IPS-NIHi11 (cell line): ENCODE measurements around the gene ATN1.

Source experiments
- DNase-seq: peaks from one replicate; pipeline ENCODE4 v3.0.0; 2012; ENCODE audit warnings: mixed read lengths, low spot score

Gene ATN1

DNA sequence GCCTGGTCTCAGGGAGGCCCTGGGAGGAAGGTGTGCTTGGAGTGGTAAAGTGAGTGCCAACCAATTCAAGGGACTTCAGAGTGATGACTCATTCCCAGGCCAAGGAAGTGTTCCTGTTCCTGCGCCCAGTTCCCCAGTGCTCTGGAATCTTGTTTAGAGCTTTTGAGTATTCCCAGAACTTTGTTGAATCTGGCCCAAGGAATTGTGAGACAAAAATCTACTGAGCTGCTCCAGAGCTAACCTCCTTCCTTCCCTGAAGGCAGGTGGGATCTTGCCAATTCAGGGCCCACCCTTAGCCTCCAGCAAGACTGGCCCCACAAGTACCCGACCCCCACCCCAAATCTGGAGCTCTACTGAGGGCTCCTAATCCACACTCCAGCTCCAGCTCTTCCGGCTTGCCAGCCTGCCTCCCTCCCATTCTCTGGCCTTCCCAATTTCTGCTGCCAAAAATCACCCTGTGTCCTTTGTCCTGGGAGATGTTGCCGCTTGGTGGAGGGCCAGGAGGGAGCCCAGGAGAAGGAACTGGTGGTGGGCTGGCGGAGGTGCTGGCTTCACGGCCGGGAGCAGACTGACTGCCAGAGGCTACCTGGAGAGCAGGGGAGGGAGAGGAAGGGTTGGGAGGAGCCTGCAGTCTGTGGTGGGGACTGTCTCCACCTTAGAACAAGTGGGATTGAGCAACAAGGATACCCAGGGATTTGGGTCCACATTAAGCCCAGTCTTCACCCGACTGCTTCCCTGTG is 2.0 kb upstream of the ATN1 start:
- peak; percentile 71 for DNase-seq

DNA sequence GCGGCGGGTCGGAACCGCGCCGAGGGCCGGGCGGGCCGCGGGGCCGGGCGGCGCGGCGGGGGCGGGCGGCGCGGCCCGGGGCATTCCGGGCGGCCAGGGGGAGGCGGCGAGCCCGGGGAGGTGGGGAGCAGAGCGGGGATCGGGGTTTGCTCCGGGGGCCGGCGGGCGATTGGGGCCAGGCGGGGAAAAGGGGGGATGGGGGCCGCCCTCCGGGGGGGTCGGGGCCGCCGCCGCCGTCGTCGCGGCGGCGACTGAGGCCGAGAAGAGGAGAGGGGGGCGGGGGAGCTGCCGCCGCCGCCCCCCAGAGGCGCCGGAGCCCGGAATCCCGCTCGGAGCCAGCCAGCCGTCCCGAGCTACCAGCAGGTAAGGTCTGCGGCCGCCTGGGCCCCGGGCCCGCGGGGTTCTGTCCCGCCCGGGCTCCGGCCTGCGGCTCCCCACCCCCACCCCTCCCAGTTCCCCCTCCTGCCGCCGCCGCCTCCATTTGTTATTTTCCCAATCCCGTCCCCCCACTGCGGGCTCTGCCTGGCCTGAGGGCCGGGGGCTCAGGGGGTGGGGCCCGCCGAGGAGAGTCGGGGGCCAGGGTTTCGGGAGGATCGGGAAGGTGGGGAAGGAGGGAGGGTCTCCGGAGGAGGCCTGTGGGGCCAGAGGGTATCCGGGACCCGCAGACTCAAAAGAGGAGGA is 403 bp downstream of the ATN1 start:
- DNase-seq: peak; percentile 47

DNA sequence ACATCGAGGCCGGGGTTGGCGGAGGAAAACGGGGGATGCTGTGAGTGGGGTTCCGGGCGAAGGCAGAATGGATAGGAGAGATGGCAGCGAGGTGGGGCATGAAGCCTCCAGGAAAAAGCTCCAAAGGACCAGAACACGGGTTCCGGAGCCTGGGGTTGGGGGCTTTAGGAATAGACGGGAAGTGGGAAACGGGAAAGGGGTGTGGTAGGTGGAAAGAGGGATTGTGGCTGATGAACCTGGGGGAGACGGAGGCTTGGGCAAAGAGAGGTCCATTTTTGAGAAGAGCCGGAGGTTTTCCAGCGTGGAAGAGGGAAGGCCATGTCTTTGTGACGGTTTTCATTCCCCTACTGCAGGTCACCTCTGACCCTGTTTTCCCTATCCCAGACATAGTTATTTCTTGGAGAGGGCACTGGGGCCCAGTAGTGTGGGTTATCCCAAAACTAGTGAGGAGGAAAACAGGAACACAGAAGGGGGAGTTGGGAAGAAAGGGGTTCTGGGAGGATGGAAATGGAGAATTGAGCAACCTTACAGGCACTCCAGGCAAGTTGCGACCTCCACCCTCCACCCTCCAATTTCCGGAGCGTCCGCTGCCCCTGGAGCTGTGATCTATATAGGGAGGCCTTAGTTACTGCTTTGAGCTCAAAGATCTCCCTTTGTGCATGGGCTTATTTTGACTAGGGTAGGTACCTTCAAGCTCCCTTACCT is 1.1 kb downstream of the ATN1 start:
- no peak for DNase-seq

DNA sequence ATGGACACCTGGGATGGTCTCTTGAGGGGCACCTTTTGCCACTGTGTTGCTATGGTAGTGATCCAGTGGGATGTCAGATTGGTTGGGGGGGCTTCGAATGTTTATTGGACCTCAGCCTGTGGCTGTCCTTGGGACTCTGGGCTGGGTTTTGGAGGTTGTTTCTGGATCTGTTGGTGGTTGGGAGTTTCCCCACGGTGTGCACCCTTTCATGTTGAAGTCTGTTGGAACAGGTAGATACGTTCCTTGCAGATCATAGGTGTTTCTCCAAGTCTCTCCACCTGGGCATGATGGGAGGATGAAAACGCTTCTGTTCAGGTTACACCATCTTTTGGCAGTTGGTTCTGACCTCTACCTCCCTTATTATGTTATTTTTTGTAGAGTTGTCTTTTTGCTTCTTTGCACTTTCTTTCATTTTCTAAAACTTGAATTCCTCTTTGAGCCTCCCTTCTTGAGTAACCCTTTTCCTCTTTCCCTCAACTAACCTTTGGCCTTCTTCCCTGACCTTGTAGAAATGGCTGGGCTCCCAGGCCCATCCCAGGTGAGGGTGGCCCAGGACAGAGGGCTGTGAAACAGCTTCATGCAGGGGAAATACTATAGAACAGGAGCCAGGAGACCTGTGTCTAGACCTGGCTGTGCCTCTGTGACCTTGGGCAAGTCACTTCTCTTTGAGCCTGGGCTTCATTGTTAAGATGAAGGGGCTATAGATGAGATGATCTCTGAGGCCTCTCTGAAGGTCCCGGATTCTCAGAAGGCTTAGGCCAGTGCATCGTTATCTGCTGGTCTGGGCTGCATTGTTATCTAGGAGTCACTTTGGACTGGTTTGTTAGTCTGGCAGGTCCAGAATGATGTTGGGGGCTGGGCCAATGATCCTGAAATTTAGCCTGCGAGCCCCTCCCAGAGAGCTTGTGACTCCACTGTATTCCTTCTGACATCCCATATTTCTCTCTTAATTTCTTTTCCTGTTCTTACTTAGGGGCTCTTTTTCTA is 2.0 kb downstream of the ATN1 start:
- no peak for DNase-seq

DNA sequence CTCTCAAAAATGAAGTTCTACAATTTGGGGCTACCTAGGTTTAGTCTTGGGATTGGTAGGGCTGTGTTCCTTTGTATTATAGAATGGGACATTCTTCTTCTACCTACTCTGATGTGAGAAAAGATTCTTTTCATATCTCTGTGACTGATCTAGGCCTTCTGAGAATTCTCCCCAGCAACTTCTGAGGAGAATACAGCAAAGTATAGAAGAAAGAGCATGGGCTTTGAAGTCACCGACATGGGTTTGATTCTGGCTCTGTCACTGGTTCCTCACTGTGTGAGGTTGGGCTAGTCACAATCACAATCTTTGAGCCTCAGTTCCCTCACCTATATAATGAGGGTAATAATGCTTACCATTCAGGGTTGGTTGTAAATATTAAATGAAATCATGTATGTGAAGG is 5.0 kb downstream of the ATN1 start:
- no peak for DNase-seq

DNA sequence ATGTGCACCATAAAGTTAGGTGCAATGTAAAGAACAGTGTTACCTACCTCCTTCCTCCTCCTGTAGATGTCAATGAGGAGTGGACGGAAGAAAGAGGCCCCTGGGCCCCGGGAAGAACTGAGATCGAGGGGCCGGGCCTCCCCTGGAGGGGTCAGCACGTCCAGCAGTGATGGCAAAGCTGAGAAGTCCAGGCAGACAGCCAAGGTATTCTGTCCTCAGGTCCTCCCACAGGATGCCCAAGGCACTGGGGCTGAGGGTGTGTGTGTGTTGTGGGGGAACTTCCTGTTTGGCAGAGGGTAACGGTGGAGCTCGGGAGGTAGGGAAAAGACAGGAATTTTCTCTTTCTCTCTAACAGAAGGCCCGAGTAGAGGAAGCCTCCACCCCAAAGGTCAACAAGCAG is 6.4 kb downstream of the ATN1 start:
- no peak for DNase-seq

DNA sequence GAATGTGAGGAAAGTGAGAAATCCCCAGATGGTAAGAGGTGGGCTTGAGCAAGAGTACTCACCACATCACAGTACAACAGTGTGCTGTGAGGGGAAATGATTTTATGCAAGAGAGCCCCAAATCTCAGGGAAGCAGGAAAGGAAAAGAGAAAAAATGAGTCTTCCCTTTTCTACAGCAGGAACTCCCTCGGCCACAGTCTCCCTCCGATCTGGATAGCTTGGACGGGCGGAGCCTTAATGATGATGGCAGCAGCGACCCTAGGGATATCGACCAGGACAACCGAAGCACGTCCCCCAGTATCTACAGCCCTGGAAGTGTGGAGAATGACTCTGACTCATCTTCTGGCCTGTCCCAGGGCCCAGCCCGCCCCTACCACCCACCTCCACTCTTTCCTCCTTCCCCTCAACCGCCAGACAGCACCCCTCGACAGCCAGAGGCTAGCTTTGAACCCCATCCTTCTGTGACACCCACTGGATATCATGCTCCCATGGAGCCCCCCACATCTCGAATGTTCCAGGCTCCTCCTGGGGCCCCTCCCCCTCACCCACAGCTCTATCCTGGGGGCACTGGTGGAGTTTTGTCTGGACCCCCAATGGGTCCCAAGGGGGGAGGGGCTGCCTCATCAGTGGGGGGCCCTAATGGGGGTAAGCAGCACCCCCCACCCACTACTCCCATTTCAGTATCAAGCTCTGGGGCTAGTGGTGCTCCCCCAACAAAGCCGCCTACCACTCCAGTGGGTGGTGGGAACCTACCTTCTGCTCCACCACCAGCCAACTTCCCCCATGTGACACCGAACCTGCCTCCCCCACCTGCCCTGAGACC is 7.8 kb downstream of the ATN1 start:
- DNase-seq: no peak

DNA sequence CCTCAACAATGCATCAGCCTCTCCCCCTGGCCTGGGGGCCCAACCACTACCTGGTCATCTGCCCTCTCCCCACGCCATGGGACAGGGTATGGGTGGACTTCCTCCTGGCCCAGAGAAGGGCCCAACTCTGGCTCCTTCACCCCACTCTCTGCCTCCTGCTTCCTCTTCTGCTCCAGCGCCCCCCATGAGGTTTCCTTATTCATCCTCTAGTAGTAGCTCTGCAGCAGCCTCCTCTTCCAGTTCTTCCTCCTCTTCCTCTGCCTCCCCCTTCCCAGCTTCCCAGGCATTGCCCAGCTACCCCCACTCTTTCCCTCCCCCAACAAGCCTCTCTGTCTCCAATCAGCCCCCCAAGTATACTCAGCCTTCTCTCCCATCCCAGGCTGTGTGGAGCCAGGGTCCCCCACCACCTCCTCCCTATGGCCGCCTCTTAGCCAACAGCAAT is 8.5 kb downstream of the ATN1 start:
- DNase-seq: no peak

DNA sequence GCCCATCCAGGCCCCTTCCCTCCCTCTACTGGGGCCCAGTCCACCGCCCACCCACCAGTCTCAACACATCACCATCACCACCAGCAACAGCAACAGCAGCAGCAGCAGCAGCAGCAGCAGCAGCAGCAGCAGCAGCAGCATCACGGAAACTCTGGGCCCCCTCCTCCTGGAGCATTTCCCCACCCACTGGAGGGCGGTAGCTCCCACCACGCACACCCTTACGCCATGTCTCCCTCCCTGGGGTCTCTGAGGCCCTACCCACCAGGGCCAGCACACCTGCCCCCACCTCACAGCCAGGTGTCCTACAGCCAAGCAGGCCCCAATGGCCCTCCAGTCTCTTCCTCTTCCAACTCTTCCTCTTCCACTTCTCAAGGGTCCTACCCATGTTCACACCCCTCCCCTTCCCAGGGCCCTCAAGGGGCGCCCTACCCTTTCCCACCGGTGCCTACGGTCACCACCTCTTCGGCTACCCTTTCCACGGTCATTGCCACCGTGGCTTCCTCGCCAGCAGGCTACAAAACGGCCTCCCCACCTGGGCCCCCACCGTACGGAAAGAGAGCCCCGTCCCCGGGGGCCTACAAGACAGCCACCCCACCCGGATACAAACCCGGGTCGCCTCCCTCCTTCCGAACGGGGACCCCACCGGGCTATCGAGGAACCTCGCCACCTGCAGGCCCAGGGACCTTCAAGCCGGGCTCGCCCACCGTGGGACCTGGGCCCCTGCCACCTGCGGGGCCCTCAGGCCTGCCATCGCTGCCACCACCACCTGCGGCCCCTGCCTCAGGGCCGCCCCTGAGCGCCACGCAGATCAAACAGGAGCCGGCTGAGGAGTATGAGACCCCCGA is 9.1 kb downstream of the ATN1 start:
- peak; percentile 48 for DNase-seq

DNA sequence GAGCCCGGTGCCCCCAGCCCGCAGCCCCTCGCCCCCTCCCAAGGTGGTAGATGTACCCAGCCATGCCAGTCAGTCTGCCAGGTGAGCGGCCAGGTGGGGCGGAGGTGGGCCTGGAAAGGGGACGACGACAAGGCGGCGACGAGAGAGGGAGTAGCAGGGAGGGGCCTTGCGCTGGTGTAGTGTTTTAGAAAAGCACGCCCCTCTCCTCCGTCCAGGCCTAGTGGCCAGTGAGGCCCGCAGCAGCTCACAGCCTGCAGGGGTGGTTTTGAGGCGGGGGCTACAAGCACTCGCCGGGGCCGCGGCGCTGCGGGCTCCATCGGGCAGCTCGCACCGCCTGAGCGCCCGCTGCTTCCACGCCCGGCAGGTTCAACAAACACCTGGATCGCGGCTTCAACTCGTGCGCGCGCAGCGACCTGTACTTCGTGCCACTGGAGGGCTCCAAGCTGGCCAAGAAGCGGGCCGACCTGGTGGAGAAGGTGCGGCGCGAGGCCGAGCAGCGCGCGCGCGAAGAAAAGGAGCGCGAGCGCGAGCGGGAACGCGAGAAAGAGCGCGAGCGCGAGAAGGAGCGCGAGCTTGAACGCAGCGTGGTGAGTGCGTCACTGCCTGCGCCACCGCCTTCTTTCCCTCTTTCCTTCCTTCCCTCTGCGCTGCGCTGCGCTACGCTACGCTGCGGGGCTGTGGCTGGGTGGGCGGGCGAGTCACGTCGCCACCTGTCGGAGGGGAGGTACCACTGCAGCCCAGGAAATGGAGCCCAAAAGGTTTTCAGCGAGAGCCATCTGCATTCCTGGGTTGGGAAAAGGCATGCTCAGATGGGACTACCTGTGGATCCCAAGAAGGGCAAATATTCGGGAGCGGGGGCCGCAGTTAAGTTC is 10.0 kb downstream of the ATN1 start:
- DNase-seq: peak; percentile 87

DNA sequence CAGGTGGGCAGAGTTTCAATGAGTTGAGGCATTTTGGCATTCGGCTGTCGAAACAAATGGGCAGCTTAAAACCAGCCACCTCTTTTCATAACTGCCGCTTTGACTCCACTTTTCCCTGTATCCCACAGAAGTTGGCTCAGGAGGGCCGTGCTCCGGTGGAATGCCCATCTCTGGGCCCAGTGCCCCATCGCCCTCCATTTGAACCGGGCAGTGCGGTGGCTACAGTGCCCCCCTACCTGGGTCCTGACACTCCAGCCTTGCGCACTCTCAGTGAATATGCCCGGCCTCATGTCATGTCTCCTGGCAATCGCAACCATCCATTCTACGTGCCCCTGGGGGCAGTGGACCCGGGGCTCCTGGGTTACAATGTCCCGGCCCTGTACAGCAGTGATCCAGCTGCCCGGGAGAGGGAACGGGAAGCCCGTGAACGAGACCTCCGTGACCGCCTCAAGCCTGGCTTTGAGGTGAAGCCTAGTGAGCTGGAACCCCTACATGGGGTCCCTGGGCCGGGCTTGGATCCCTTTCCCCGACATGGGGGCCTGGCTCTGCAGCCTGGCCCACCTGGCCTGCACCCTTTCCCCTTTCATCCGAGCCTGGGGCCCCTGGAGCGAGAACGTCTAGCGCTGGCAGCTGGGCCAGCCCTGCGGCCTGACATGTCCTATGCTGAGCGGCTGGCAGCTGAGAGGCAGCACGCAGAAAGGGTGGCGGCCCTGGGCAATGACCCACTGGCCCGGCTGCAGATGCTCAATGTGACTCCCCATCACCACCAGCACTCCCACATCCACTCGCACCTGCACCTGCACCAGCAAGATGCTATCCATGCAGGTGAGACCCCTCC is 10.8 kb downstream of the ATN1 start:
- no peak for DNase-seq

DNA sequence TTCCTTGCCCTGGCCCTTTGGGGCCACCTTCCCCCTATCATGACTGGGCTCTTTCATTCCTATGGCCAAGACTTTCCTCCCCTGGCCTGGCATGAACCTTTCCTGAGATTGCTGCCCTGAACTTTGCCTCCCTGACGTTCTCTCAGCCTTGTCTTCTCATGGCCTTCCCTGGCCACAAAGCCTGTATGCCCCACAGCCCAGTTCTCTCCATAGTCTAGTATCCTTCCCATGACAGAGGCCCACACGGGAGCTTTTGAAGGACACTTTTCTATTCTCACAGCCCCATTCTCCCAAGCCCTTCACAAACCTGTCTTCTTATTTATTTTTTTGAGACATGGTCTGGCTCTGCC is 11.4 kb downstream of the ATN1 start:
- DNase-seq: no peak

DNA sequence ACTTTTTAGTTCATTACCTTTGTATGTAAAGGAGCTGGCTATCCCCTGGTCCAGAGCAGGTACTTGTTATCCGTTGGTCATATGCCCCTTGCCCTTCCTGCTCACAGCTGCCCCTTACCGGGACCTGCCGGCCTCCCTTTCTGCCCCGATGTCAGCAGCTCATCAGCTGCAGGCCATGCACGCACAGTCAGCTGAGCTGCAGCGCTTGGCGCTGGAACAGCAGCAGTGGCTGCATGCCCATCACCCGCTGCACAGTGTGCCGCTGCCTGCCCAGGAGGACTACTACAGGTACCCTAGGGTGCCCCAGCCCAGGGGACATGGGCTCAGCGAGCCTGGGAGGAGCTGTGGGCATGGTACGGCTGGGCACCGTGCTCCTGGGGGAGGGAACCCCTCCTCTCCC is 13.5 kb downstream of the ATN1 start:
- DNase-seq: no peak

DNA sequence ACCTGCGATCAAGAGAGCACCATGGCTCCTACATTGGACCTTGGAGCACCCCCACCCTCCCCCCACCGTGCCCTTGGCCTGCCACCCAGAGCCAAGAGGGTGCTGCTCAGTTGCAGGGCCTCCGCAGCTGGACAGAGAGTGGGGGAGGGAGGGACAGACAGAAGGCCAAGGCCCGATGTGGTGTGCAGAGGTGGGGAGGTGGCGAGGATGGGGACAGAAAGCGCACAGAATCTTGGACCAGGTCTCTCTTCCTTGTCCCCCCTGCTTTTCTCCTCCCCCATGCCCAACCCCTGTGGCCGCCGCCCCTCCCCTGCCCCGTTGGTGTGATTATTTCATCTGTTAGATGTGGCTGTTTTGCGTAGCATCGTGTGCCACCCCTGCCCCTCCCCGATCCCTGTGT is 14.0 kb downstream of the ATN1 start:
- DNase-seq: no peak

DNA sequence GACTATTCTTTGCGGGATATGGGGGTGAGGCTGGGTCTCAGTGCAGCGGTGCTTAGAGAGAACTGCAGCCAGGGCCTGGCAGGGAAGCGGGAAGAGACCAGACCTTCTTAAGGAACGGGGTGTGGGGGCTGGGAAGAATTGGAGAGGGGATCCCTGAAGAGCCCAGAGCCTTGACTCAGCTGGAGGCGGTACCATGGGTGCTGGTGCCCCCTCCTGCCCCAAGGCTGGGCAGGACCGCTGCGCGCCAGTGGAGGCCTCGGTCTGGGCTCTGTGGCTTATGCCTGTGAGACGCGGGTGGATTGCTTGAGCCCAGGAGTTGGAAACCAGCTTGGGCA is 14.5 kb downstream of the ATN1 start:
- DNase-seq: no peak

DNA sequence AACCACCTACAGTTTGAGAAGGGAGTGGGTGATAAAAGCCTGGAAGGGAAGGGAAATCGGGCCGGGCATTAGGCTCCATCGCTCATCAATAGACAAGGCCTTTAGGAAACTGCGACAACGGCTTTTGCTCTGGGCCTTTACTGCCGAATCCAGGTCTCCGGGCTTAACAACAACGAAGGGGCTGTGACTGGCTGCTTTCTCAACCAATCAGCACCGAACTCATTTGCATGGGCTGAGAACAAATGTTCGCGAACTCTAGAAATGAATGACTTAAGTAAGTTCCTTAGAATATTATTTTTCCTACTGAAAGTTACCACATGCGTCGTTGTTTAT is 15.6 kb downstream of the ATN1 start:
- peak; percentile 84 for DNase-seq

DNA sequence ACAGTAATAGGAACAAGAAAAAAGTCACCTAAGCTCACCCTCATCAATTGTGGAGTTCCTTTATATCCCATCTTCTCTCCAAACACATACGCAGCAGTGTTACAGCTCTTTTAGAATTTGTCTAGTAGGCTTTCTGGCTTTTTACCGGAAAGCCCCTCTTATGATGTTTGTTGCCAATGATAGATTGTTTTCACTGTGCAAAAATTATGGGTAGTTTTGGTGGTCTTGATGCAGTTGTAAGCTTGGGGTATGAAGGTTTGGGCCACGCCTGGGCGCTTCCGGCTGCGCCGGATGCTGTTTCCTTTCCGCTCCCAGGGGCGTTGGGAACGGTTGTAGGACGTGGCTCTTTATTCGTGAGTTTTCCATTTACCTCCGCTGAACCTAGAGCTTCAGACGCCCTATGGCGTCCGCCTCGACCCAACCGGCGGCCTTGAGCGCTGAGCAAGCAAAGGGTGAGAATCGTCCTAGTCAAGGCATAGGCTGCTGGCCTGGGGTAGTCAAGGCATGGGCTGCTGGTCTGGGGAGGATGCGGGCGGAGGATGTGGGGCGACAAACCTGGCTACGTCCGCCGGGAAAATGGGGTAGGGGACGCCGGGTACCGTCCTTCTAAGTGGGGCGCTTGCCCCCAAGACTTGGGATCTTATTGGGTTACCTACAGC is 16.1 kb downstream of the ATN1 start, which contains the start of the genes C12orf57 and RNU7-1:
Gene C12orf57 (plus strand): TSS at position 301 of the 659 bp plus-strand sequence. CDS start 100 bp downstream, at position 401.
Gene RNU7-1 (plus strand): TSS at position 95 of the 659 bp plus-strand sequence.
- no peak for DNase-seq
